GM23248 (cell line): Measurements from ENCODE around the gene FAM117A.

Source experiments
- EZH2 ChIP-seq: fragments of 200-600 bp; sonication (generic); IDR thresholded peaks from 2 replicates; pipeline ENCODE4 v1.6.1; 2018; ENCODE audit warnings: antibody characterized with exemption, mild to moderate bottlenecking; ENCODE audit not compliant: insufficient read depth, poor library complexity, severe bottlenecking
- EZH2phosphoT487 ChIP-seq: fragments of 200-600 bp; sonication (generic); IDR thresholded peaks from 2 replicates; pipeline ENCODE4 v1.6.1; 2018; ENCODE audit warnings: antibody characterized with exemption, moderate library complexity, mild to moderate bottlenecking, low read depth; ENCODE audit not compliant: insufficient read depth

- no peak for TF ChIP-seq EZH2
- no peak for TF ChIP-seq EZH2phosphoT487
Measured at GRCh38 chr17:49727380-49727779, 36.6 kb downstream of the FAM117A start.
